Coronary artery (tissue), 2 donors: Measurements from ENCODE around the gene HYLS1.

Experiments used
- DNase-seq: peaks from one replicate; pipeline ENCODE4 v3.0.0-alpha.2; 2017; ENCODE audit warnings: low spot score
- H3K27ac ChIP-seq, 2 donors: fragments of 200-600 bp; sonication (generic); one replicate each; pipeline ENCODE4 v1.5.1; 2016 to 2019
- H3K4me3 ChIP-seq: fragments of 200-600 bp; sonication (generic); 2 replicates; pipeline ENCODE4 v1.5.1; 2016; ENCODE audit warnings: mild to moderate bottlenecking, moderate library complexity
- TF ChIP-seq, protein P1 (sequence below): fragments of 200-600 bp; sonication (generic); IDR thresholded peaks from one replicate; pipeline ENCODE4 v1.5.1; 2019; ENCODE audit warnings: antibody characterized with exemption

The HYLS1 gene

DNA sequence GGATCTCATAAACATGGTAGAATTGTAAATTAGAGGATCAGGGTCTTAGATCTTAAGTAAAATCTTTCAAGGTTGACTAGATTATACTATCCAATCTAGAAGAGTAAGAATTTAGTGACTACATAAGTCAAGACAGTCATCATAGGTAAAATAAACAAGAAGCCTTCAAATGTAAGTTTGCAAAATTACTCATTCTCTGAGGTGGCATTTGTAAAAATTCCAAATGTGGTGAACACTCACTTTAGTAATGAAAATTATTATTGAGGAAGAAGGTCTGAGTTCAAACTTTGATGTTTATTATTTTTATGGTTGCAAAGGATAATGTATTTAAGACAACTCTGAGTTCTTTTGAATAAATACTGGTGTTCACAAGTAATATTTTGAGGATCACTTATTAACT, 4.6 kb downstream of the HYLS1 start:
- TF ChIP-seq, protein P1, sequence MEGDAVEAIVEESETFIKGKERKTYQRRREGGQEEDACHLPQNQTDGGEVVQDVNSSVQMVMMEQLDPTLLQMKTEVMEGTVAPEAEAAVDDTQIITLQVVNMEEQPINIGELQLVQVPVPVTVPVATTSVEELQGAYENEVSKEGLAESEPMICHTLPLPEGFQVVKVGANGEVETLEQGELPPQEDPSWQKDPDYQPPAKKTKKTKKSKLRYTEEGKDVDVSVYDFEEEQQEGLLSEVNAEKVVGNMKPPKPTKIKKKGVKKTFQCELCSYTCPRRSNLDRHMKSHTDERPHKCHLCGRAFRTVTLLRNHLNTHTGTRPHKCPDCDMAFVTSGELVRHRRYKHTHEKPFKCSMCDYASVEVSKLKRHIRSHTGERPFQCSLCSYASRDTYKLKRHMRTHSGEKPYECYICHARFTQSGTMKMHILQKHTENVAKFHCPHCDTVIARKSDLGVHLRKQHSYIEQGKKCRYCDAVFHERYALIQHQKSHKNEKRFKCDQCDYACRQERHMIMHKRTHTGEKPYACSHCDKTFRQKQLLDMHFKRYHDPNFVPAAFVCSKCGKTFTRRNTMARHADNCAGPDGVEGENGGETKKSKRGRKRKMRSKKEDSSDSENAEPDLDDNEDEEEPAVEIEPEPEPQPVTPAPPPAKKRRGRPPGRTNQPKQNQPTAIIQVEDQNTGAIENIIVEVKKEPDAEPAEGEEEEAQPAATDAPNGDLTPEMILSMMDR, result no peak
- DNase-seq, result no peak

DNA sequence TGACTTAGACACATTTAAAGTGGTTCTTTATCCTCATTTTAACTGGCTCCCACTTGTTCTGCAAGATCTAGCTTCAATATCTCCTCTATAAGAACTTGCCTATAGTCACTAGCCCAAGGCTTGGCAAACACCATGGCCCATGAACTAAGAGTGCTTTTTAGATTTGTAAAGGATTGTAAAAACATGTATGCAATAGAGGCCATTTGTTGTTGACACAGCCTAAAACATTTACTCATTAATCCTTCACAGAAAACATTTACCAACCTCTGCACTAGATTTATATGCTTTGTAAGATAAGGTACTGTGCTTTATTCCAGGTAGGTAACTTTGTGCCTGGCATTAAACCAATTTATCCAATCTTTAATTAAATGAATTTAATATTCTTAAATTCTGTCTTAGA, 5.5 kb downstream of the HYLS1 start:
- TF ChIP-seq, protein P1, result no peak
- H3K27ac ChIP-seq, result no peak overlapping the region
- DNase-seq, result no peak
- H3K4me3 ChIP-seq, result no peak overlapping the region

More for the DNA sequence above, 4.6 kb downstream of the HYLS1 start:
- Histone ChIP-seq H3K27ac (no peak overlapping the region), H3K4me3 (no peak overlapping the region)

DNA sequence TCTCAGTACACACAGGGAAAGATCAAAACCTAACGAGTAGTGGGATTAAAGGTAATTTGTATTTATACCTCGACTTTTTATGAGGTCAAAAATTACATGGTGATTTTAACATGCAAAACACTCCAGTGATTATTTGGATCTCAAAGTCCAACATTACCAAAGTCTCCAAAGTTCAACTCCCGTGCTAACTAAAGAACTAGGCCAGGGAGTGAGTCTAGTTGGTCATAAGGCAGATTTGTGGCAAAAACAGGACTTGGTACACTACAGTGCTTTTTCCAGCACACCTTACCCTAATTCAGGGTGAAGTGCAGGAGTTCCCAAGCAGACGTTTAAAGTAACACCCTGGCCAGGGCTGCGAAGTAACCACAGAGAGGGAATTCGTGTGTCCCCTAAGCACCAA, 14.4 kb downstream of the HYLS1 start:
- TF ChIP-seq, protein P1, result no peak
- H3K4me3 ChIP-seq, result peak overlapping the region; percentile 70
- DNase-seq, result no peak
- H3K27ac ChIP-seq, result no peak overlapping the region

DNA sequence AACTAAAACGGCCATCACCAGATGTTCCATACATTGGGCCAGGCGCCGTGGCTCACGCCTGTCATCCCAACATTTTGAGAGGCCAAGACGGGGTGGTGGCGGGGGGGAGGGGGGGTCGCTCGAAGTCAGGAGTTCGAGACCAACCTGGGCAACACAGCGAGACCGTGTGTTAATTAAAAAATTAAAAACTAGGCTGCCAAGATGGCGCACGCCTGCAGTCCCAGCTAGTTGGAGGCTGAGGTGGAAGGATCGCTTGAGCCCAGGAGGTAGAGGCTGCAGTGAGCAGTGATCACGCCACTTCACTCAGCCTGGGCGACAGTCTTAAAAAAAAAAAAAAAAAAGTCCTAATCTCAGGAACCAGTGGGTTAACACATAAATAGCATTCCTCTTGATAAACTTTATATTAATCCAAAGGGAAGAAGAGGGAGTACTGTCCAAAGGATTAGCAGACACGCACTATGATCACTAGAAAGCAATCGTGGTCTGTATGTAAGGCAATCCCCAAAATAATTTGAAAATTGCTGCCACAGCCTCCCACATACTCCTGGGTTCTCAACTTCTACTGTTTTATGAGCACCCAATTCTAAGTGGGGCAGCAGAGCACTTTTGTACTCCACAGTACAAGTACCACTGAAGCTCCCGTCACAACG, 14.9 kb downstream of the HYLS1 start:
- Histone ChIP-seq H3K27ac (peak overlapping the region; percentile 56 to 66), H3K4me3 (peak overlapping the region; percentile 70)
- no peak for DNase-seq
- TF ChIP-seq, protein P1, result no peak

DNA sequence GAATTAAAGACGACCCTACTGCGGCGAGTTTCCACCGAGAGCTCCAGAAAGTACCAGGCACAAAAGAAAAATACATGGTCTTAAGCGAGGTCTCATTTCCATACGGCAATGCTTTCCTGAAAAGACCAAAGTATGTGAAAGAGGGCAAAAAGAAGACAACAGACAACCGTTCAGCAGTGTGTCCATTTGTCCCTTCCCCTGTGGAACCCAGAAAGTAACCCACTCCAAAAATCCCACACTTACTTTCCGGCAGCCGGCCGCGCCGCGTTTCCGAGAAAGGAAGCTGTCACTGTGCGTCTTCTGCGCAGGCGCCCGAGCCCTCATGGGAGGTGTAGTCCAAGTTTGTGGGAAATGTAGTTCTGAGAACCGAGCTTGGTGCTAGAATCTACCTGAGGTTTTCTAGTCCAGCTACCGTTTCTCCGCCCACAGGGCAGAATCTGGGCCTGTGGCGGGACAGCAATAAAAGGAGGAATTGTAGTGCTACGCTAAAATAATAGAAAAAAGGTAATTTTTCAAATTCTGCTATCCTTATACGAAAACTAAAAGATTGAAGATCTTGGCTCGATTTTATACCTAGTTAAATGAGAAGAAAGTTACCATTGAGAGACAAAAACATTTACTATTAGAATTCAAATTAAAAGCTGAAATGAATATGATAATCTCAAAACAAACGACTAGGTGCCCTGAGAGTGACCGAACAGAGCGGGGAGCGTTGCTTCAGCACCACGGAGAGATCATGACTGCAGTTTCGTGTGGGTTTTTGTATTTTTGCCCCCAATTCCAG, 15.7 kb downstream of the HYLS1 start, which contains the start of gene PUS3:
TSS of gene PUS3 (minus strand) at position 280 of the 784 bp plus-strand sequence. CDS start 6,922 bp downstream, outside the sequence.
- TF ChIP-seq, protein P1, result no peak
- peak within 1 kb of the TSS; percentile 56 to 66 for H3K27ac ChIP-seq
- peak; percentile 91 for DNase-seq
- H3K4me3 ChIP-seq, result peak within 1 kb of the TSS; percentile 70

DNA sequence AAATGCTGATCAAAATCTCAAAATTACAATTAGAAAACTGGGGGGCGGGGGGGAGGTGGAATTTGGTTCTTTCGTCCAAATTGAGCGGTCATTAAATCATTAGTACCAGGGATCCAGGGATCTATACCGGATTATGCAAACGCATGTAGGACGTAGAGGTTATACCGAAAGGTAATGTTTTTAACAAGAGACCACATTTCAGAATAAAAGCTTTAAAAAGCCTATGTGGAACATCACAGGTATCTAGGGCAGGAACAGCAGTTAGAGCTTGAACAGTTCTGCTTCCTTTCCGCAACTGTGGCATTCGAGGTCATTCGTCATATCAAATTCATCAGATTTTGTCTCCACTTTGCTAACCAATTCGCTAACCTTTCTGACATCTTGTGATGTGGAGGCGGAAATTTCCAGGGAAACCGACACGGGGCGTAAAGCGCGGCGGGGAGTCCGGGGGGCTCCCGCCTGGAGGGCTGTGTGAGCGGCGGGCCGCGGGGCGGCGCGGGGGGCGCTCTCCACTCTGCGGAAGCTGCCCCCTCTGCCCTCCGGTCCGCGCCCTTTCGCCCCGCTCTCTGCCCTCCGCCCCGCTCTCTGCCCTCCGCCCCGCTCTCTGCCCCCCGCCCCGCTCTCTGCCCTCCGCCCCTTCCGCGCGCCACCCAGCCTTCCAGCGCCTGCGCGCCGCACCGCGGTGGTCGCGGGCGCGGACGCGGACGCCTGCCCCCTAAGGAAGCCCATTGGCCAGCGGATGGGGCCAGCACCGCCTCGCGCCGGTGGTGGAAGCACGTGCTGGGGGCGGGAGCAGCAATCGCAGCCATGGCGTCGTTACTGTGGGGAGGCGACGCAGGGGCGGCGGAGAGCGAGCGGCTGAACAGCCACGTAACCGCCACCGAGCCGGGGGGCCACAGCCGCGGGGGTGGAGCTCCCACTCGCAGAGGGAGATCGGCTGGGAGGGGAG, 16.5 kb downstream of the HYLS1 start, which contains the start of gene DDX25:
TSS of gene DDX25 (plus strand) at position 798 of the 949 bp plus-strand sequence. CDS start at position 808, 10 bp downstream.
- Histone ChIP-seq H3K4me3 (peak within 1 kb of the TSS; percentile 70), H3K27ac (no peak within 1 kb of the TSS)
- TF ChIP-seq, protein P1, result no peak
- DNase-seq, result no peak
